ENCODE measurements around the gene ZNF511.

GRCh38 chr10:133359972-133360610 is 51.4 kb downstream of the ZNF511 start:
- no peak for TF ChIP-seq EZH2phosphoT487 (IDR thresholded peaks at IDR 0.05; ENCODE audit: low read length)
- TF ChIP-seq, protein P1, sequence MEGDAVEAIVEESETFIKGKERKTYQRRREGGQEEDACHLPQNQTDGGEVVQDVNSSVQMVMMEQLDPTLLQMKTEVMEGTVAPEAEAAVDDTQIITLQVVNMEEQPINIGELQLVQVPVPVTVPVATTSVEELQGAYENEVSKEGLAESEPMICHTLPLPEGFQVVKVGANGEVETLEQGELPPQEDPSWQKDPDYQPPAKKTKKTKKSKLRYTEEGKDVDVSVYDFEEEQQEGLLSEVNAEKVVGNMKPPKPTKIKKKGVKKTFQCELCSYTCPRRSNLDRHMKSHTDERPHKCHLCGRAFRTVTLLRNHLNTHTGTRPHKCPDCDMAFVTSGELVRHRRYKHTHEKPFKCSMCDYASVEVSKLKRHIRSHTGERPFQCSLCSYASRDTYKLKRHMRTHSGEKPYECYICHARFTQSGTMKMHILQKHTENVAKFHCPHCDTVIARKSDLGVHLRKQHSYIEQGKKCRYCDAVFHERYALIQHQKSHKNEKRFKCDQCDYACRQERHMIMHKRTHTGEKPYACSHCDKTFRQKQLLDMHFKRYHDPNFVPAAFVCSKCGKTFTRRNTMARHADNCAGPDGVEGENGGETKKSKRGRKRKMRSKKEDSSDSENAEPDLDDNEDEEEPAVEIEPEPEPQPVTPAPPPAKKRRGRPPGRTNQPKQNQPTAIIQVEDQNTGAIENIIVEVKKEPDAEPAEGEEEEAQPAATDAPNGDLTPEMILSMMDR (IDR thresholded peaks at IDR 0.05; ENCODE audit: low read length), result no peak
